ENCODE results near the gene RND3. TPM values are rescaled to one million over a fixed set of nuclear protein-coding genes. Genes with fewer than 3 reads are reported as not detected.

Gene RND3
- total RNA-seq, 2 experiments from 2014 or later, result not detected

DNA sequence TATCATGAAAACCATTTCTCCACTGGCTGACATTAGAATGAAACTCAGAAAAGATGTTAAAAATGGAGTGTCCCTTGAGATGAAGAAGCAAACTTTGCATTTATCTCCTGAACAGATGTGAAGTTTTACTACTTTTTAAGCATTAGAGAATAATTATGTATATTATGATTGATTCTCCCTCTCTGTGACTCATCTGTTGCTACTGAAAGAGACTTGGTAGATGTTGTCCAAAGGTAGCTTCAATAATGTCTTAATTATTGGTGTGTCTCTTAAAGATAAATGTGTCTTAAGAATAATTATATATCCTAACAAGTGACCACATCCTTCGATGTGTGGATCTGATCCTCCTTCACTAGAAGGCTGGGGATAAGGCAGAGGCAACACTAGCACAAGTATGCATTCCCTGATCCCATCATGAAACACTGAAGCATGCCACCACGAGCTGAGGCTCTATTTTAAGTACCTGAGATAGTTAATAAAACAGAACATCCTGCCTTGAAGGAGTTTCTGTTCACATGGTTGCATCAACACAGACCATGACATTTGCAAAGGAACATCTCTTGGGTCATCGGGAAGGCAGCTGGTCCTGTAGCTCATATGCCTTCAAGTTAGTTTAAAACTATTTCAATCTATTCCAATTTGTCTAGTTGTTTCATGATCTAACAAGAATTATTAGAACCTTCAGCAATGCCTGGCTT is 15.5 kb downstream of the RND3 start:
- no peak for TF ChIP-seq CTCF (IDR thresholded peaks at IDR 0.05)
- POLR2A ChIA-PET, result no interaction called here
- H3K36me3 ChIP-seq (ENCODE audit: insufficient read depth, low read length), result no peaks in the 10 kb centered on the region
- no peaks in the 10 kb centered on the region for H3K9me3 ChIP-seq (ENCODE audit: control insufficient read depth in 1 of 2, insufficient read depth in 1 of 2, low read length in 2 of 2)
- ATAC-seq (ENCODE audit: poor library complexity) (no peak), DNase-seq (no peak)
- no peak overlapping the region for H3K4me3 ChIP-seq (ENCODE audit: low read length)
- H3K27ac ChIP-seq (ENCODE audit: low read depth in 1 of 2, low read length in 2 of 2), result no peak overlapping the region
- Mint-ChIP-seq H3K4me3 (no peak overlapping the region), H3K9me3 (no peaks in the 10 kb centered on the region), H3K27ac (no peak overlapping the region), H3K27me3 (no peaks in the 10 kb centered on the region), H3K4me1 (ENCODE audit: low read depth) (no peaks in the 10 kb centered on the region), H3K36me3 (ENCODE audit: low read depth) (no peaks in the 10 kb centered on the region)
- no peaks in the 10 kb centered on the region for H3K27me3 ChIP-seq (ENCODE audit: control insufficient read depth in 1 of 2, insufficient read depth in 2 of 2, low read length in 2 of 2)
- CTCF ChIA-PET, result no interaction called here
- H3K4me1 ChIP-seq (ENCODE audit: insufficient read depth, low read length), result no peaks in the 10 kb centered on the region
- intact Hi-C loops (cut with DNase I, micrococcal nuclease), result no loop called here

GRCh38 chr2:150470435-150470834 is 17.0 kb downstream of the RND3 start:
- H3K27me3 ChIP-seq (ENCODE audit: control insufficient read depth in 1 of 2, insufficient read depth in 2 of 2, low read length in 2 of 2), result no peaks in the 10 kb centered on the region
- POLR2A ChIA-PET, result no interaction called here
- no peaks in the 10 kb centered on the region for H3K4me1 ChIP-seq (ENCODE audit: insufficient read depth, low read length)
- no peak for DNase-seq
- CTCF ChIA-PET, result no interaction called here
- no peak for ATAC-seq (ENCODE audit: poor library complexity)
- no peak overlapping the region for H3K27ac ChIP-seq (ENCODE audit: low read depth in 1 of 2, low read length in 2 of 2)
- no peak overlapping the region for H3K4me3 Mint-ChIP-seq
- no peaks in the 10 kb centered on the region for H3K36me3 Mint-ChIP-seq (ENCODE audit: low read depth)
- TF ChIP-seq CTCF (IDR thresholded peaks at IDR 0.05), result no peak
- H3K4me1 Mint-ChIP-seq (ENCODE audit: low read depth), result no peaks in the 10 kb centered on the region
- H3K27me3 Mint-ChIP-seq, result no peaks in the 10 kb centered on the region
- H3K27ac Mint-ChIP-seq, result no peak overlapping the region
- no peak overlapping the region for H3K4me3 ChIP-seq (ENCODE audit: low read length)
- H3K9me3 ChIP-seq (ENCODE audit: control insufficient read depth in 1 of 2, insufficient read depth in 1 of 2, low read length in 2 of 2), result no peaks in the 10 kb centered on the region
- no peaks in the 10 kb centered on the region for H3K36me3 ChIP-seq (ENCODE audit: insufficient read depth, low read length)
- intact Hi-C loops (cut with DNase I, micrococcal nuclease), result no loop called here
- no peaks in the 10 kb centered on the region for H3K9me3 Mint-ChIP-seq

GRCh38 chr2:150469706-150470274 is 17.7 kb downstream of the RND3 start:
- no peaks in the 10 kb centered on the region for H3K4me1 Mint-ChIP-seq (ENCODE audit: low read depth)
- ChIA-PET CTCF (interaction anchor here (0.9 kb wide), 1 partner anchor 9 kb away, joined by 3 read pairs; no protein-coding TSS in a partner anchor), POLR2A (no interaction called here)
- Histone ChIP-seq H3K27me3 (ENCODE audit: control insufficient read depth in 1 of 2, insufficient read depth in 2 of 2, low read length in 2 of 2) (no peaks in the 10 kb centered on the region), H3K27ac (ENCODE audit: low read depth in 1 of 2, low read length in 2 of 2) (no peak overlapping the region), H3K9me3 (ENCODE audit: control insufficient read depth in 1 of 2, insufficient read depth in 1 of 2, low read length in 2 of 2) (no peaks in the 10 kb centered on the region), H3K4me3 (ENCODE audit: low read length) (no peak overlapping the region), H3K4me1 (ENCODE audit: insufficient read depth, low read length) (no peaks in the 10 kb centered on the region), H3K36me3 (ENCODE audit: insufficient read depth, low read length) (no peaks in the 10 kb centered on the region)
- intact Hi-C loops (cut with DNase I, micrococcal nuclease), result no loop called here
- no peaks in the 10 kb centered on the region for H3K27me3 Mint-ChIP-seq
- no peaks in the 10 kb centered on the region for H3K36me3 Mint-ChIP-seq (ENCODE audit: low read depth)
- no peak overlapping the region for H3K27ac Mint-ChIP-seq
- TF ChIP-seq CTCF (IDR thresholded peaks at IDR 0.05), result no peak
- no peaks in the 10 kb centered on the region for H3K9me3 Mint-ChIP-seq
- no peak overlapping the region for H3K4me3 Mint-ChIP-seq
- ATAC-seq (ENCODE audit: poor library complexity) (no peak), DNase-seq (no peak)
